Measurements from ENCODE around the gene C6orf62.

GRCh38 chr6:24686946-24687345 is 32.0 kb downstream of the C6orf62 start:
- TF ChIP-seq EZH2 (IDR thresholded peaks at IDR 0.05) (no peak), FOXP2 (optimal IDR thresholded peaks at IDR 0.05; ENCODE audit: control extremely low read depth, extremely low read length, insufficient read depth) (no peak)
